ENCODE measurements around the gene DRGX.

GRCh38 chr10:49398986-49399385 is 3.1 kb upstream of the DRGX start:
- TF ChIP-seq EZH2 (IDR thresholded peaks at IDR 0.05; ENCODE audit: borderline replicate concordance) (no peak), CTCF (IDR thresholded peaks at IDR 0.05; ENCODE audit: poor library complexity) (no peak)
